ENCODE data around the gene SFMBT1. TPM values are rescaled to one million over a fixed set of nuclear protein-coding genes. Genes with fewer than 3 reads are reported as not detected.

Gene SFMBT1
- polyA plus RNA-seq, 1 of the 3 experiments (the other 2 are of a cell fraction) = 0.72 TPM

- no peak overlapping the region for H3K9ac ChIP-seq
- H3K4me1 ChIP-seq (ENCODE audit: control insufficient read depth in 1 of 2, insufficient read depth in 2 of 2, low read depth in 1 of 2, low read length in 1 of 2) = no peaks in the 10 kb centered on the region; a peak in 1 of 4 replicates
- H3K36me3 ChIP-seq (replicated peaks in 1 of 2; ENCODE audit: control insufficient read depth in 1 of 2, insufficient read depth in 2 of 2, low read length in 1 of 2) = no peaks in the 10 kb centered on the region
- CTCF ChIA-PET = interaction anchor here (1.0 kb wide), 1 partner anchor 16 kb away, joined by 3 read pairs; no protein-coding TSS in a partner anchor
- no peak overlapping the region for H3K4me3 ChIP-seq (ENCODE audit: low read depth in 2 of 2, low read length in 1 of 2)
- H3K27ac ChIP-seq (ENCODE audit: low read depth in 2 of 2, low read length in 1 of 2) = no peak overlapping the region
- H3K9me3 ChIP-seq = no peaks in the 10 kb centered on the region
- no peaks in the 10 kb centered on the region for H4K20me1 ChIP-seq (ENCODE audit: insufficient read depth)
- no peaks in the 10 kb centered on the region for H3F3A ChIP-seq (replicated peaks; ENCODE audit: insufficient read depth)
- TF ChIP-seq SIN3A (IDR thresholded peaks at IDR 0.05; ENCODE audit: borderline replicate concordance, low read depth, low read length) = no peak
- no peak for TF ChIP-seq CHD2 (IDR thresholded peaks at IDR 0.05; ENCODE audit: low read length, partially characterized antibody)
- no peak for TF ChIP-seq NFIC (IDR thresholded peaks at IDR 0.05; ENCODE audit: borderline replicate concordance)
- no peak for TF ChIP-seq TCF12 (IDR thresholded peaks at IDR 0.05)
- no peak for TF ChIP-seq MAX (IDR thresholded peaks at IDR 0.05; ENCODE audit: low read depth)
- no peak for TF ChIP-seq GATA2 (CRISPR knock-in tag; IDR thresholded peaks at IDR 0.05)
- no peak for TF ChIP-seq USF2 (IDR thresholded peaks at IDR 0.05; ENCODE audit: borderline replicate concordance, low read depth, low read length)
- no peak for TF ChIP-seq RXRA (IDR thresholded peaks at IDR 0.05; ENCODE audit: borderline replicate concordance, low read depth)
- no peak for TF ChIP-seq FOXJ3 (CRISPR knock-in tag; IDR thresholded peaks at IDR 0.05)
- TF ChIP-seq USF1 (IDR thresholded peaks at IDR 0.05; ENCODE audit: borderline replicate concordance, low read depth) = no peak
- no peak for TF ChIP-seq SMC3 (IDR thresholded peaks at IDR 0.05; ENCODE audit: low read depth, low read length)
- TF ChIP-seq ELF1 (IDR thresholded peaks at IDR 0.05) = no peak
- no peak for TF ChIP-seq ZBTB33 (IDR thresholded peaks at IDR 0.05; ENCODE audit: borderline replicate concordance, low read depth)
- no peak for TF ChIP-seq TAF1 (IDR thresholded peaks at IDR 0.05; ENCODE audit: borderline replicate concordance, low read depth, low read length)
- TF ChIP-seq TEAD4 (IDR thresholded peaks at IDR 0.05; ENCODE audit: borderline replicate concordance, insufficient read depth) = no peak
- TF ChIP-seq RCOR1 (IDR thresholded peaks at IDR 0.05; ENCODE audit: low read length) = no peak
- TF ChIP-seq YY1 (IDR thresholded peaks at IDR 0.05; ENCODE audit: low read depth) = no peak
- no peak for TF ChIP-seq GABPA (IDR thresholded peaks at IDR 0.05; ENCODE audit: low read depth)
- no peaks in the 10 kb centered on the region for H3K79me2 ChIP-seq (ENCODE audit: insufficient read depth)
- 92% methylated on average over 2 of the region's 2 CpGs for WGBS (ENCODE audit: low lambda C conversion rate)
- H3K4me2 ChIP-seq = no peak overlapping the region
- H2AFZ ChIP-seq (ENCODE audit: low read depth) = no peak overlapping the region
- no peaks in the 10 kb centered on the region for H3K27me3 ChIP-seq (ENCODE audit: insufficient read depth)
- H3K9me2 ChIP-seq = no peaks in the 10 kb centered on the region
- DNase-seq = no peak
- POLR2A ChIA-PET = no interaction called here
Observed at GRCh38 chr3:53062905-53063304, 17.0 kb upstream of the SFMBT1 start.
